ENCODE data around the gene SNRK.

SNRK gene

GRCh38 chr3:43309372-43310305 is 23.3 kb downstream of the SNRK start:
- no peak for DNase-seq

DNA sequence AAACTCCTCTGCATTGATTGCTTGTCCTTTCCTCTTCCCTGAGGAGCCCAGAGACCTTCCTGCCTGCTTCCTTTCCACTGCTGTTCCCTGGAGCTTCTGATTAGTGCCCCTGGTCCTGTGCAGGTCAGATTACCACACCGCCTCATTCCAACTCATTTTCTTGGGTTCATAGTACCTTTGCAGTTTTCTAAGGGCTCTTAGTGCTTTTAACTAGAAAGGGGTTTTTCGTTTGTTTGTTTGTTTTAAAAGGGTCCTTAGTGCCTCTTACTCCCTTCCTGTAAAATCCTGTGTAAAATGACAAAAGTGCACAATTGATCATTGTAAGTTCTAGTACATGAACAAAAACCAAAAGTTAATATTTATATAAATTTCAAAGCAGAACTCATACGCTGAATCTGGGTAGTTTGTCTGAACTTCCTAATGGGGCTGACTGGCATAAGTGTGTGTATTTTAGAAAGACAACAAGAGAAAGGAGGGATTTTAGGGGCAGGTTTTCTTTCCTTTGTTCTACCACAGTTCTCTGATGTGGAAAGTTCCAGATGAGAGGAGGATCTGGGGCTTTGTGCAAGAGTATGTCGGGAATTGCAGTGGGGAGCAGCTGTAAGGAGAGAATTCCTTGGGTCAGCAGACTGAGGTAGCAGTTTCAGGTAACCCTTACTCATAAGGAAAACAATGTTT is 30.6 kb downstream of the SNRK start:
- DNase-seq, result no peak

DNA sequence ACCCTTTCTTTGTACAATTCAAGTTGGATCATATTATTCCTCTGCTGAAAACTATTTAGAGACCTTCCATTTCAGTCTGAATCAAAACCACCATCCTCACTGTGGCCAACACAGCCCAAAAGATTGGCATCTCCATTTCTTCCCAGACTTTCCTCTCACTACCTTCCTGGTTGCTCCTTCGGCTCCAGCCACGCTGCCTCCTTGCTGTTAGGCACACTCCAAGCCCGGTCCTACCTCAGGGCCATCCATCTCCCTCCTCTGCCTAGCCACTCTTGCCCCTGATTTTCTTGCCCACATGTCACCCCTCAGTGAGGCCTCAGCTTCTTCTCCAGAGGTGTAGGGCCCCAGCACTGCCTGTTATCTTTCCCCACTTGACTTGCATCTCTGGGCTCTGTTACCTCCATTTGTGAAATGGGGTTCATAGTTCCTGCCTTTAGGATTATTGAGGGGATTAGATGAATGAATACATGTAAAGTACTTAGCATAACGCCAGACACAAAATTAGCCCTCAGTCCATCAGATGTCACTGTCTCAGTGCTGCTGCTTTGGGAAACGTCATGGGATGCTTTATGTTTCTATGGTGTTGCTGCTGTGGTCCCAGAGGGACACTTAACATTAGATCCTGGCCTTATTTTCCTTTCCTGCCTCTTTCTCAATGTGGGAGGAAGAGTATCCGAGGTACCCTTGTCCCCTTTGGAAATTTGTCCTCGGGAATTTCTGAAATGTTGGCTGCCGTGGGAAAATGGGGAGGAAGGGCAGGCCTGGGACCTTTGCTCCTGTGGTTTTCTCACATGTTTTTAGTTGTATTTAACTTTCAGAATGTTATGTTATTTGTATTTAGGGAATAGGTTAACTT is 31.3 kb downstream of the SNRK start:
- DNase-seq, result no peak

- DNase-seq, result no peak
Measured at GRCh38 chr3:43319376-43319775, 33.0 kb downstream of the SNRK start.

DNA sequence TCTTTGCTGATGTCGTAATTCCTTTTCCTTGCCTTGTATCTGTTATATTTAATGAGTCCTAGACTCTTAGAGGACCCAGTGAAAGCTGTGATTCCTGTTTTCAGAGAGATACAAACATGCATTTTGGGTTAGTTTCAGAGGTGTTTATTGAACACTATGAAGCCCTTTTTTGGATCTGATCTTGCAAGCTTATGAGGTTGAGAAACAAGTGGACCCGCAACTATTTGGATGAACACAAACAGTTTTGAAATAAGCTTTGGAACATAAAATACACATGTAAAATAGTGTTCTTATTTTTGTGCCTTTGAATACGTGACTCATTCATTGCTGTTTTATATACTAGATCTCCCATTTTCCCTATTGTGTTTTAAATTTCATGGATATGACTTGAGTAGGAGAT is 33.5 kb downstream of the SNRK start:
- DNase-seq, result no peak

DNA sequence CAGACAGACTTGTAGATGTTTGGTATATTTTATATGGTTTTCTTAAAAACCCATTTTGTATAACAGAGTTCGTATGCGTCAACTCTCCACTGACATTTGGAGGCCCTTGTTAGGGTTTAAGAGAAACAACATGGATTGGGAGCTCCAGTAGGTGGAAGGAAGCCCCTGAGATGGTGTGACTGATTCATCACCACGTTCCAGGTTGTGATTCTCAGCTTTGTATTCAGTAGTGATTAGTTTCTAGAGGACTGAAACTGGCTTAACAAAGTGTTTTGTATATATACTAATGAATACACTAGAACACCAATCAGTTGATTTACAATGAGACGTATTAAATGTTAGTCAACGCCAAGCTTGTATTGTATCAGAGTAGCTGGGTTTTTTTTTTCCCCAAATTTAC is 33.9 kb downstream of the SNRK start:
- no peak for DNase-seq

- no peak for DNase-seq
Measured at GRCh38 chr3:43323541-43323940, 37.2 kb downstream of the SNRK start.

DNA sequence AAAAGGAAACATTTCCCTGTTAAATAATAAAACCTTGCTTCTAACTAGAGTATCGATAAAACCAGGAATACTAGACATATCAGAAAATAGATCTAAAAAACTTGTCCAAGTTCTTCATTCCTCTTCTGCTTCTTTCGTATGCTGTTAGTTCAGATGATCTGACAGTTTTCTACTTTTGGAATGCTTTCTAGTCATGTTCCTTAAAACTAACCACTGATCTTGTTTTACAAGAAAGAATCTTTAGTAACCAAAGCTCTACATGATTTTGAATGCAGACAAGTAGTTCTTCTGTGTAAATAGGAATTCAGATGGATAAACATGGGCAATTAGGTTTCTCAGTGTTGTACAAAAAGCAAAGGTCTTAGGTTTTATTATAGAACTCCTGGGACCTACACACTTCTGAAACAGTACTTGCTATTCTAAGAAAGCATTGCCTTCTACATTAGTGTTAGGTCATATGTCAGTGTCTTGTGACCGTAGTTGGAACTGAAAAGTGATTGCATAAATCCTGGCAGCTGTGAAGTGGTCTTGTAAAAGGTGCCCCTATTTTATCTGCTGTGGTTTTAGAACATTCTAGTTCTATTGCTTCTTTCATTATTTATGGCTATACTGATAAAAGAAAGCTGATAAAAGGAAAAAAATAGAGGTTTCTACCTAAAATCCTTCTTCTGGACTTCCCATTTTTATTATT is 40.7 kb downstream of the SNRK start:
- no peak for DNase-seq

- DNase-seq, result no peak
Measured at GRCh38 chr3:43327582-43327979, 41.2 kb downstream of the SNRK start.

GRCh38 chr3:43328653-43329052 is 42.3 kb downstream of the SNRK start:
- DNase-seq, result no peak

GRCh38 chr3:43330981-43331380 is 44.6 kb downstream of the SNRK start:
- no peak for DNase-seq

DNA sequence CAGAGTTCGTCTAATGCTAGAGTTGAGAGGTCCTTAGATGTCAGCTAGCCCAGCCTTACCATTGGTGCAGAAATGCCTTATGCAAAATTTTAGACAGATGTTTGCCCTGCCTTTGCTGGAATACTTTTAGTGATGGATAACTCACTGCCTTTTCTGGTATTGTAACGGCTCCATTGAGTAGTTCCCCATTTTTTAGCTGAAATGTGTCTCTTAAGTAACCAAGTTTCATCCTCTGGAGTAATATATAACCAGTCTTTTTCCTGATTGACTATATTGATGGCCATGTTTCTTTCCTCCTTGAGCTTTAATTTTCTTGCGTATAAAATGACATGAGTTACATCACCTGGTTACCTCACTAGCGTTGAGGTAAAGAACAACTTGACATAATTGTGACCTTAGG is 45.0 kb downstream of the SNRK start:
- no peak for DNase-seq

- DNase-seq, result no peak
Measured at GRCh38 chr3:43334976-43335375, 48.6 kb downstream of the SNRK start.

- DNase-seq, result no peak
Measured at GRCh38 chr3:43335799-43336198, 49.5 kb downstream of the SNRK start.

- no peak for DNase-seq
Measured at GRCh38 chr3:43338295-43338694, 52.0 kb downstream of the SNRK start.

DNA sequence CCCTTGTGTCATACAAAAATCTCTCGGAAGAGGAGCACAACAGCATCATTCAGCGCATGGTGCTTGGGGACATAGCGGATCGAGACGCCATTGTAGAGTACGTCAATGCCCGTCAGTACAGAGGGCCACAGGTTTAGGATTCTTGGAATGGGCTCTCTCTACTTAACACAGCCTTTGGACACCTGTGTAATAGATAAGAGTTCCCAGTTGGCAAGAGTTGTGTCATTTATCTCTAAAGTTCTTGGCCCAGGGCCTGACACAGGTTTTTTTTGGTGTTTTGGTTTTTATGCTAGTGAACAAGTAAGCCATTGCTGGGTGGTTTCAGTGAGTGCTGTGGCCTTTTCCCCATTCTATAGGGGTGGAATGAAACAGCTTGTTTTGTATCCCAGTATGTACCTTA is 54.1 kb downstream of the SNRK start:
- DNase-seq, result no peak

DNA sequence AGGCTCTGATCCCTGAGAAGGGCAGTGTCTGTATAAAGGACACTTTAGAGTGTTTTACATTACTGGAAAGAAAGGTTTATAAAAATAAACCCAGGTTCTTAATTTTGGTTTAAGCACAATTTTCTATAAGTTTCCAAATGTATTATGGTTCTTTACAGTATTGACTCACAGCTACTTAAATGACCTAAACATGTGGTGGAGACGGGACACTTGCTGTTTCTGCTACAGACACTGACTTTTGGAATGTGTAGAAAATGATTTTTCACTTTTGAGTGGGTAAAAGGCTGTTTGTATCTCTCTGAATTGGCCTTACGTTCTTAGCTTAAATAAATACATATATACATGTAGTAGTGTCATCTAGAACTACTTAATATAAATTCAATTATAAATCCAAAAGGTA is 55.4 kb downstream of the SNRK start:
- DNase-seq, result no peak

GRCh38 chr3:43343185-43343584 is 56.8 kb downstream of the SNRK start:
- DNase-seq, result no peak

- DNase-seq, result no peak
Measured at GRCh38 chr3:43343815-43344214, 57.5 kb downstream of the SNRK start.

- DNase-seq, result no peak
Measured at GRCh38 chr3:43344520-43344919, 58.2 kb downstream of the SNRK start.

DNA sequence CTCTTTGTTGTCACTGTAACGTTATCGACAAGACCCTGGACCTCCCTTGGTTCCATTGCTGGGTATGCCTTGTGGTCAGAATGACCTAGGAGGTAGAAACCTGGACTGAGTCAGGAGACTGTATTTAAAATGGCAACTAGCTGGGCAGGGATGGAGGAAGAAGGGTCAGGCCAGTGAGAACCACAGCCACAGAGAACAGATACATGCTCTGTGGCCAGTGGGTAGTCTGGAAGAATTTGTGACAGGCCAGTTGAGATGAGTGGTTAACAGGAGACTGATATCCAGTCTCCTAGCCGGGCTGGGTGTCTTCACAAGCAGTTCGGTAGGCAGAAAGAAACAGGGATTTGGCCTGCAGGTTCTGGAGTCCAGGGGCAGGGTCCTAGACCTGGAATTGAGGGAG is 58.9 kb downstream of the SNRK start:
- no peak for DNase-seq

DNA sequence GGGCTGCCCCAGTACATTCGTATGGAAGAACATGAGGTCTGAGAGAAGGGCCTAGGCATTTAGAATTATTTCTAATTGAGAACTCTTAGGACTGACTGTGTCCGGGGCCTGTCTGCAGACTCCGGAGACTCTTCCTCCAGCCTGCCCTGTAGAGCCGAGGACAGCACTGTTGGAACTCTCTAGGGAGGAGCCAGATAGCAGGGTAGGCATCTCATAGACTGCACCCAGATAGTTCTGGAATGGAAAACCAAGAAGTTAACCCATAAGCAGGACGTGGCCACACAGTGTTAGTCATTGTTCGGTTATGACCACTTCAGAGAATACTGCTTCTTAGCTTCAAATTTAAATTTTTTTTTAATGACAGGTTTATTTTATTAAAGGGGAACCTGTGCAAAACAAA is 59.5 kb downstream of the SNRK start:
- no peak for DNase-seq
